CD14-positive monocyte (primary cell): ENCODE measurements around the gene CHAC2. TPM values are rescaled to one million over a fixed set of nuclear protein-coding genes. Genes with fewer than 3 reads are reported as not detected.

Source experiments
- DNase-seq, 3 donors: peaks; one replicate each; pipeline ENCODE4 v3.0.0-alpha.2; 2011 to 2022
- H2AFZ ChIP-seq: 2 replicates; pipeline ENCODE4 v1.6.0; 2012; ENCODE audit warnings: mild to moderate bottlenecking, low read depth, low read length, inconsistent platforms; ENCODE audit not compliant: insufficient read depth, poor library complexity, severe bottlenecking
- H3K27ac ChIP-seq, 2 donors: 1 replicate in 1 of 2; 2 replicates in 1 of 2; pipeline ENCODE4 v1.5.1; 2012 to 2013; ENCODE audit warnings: low read length in 2 of 2, control low read depth in 1 of 2, inconsistent platforms in 1 of 2, low read depth in 1 of 2, mild to moderate bottlenecking in 1 of 2
- H3K27me3 ChIP-seq, 2 donors: one replicate each; pipeline versions ENCODE4 v1.6.0 to v1.6.1; 2011 to 2013; ENCODE audit warnings: low read length in 2 of 2; ENCODE audit not compliant: control insufficient read depth in 2 of 2, insufficient read depth in 2 of 2
- H3K36me3 ChIP-seq, 2 donors: replicated peaks in 1 of 2; 1 replicate in 1 of 2; 2 replicates in 1 of 2; pipeline versions ENCODE4 v1.5.1 to v1.6.1; 2012 to 2013; ENCODE audit warnings: low read length in 2 of 2, control low read depth in 1 of 2, inconsistent platforms in 1 of 2, mild to moderate bottlenecking in 1 of 2; ENCODE audit not compliant: insufficient read depth in 2 of 2, control insufficient read depth in 1 of 2
- H3K4me1 ChIP-seq, 2 donors: 1 replicate in 1 of 2; 2 replicates in 1 of 2; pipeline versions ENCODE4 v1.5.1 to v1.6.1; 2012 to 2013; ENCODE audit warnings: low read length in 2 of 2, control low read depth in 1 of 2, inconsistent platforms in 1 of 2, mild to moderate bottlenecking in 1 of 2, moderate library complexity in 1 of 2; ENCODE audit not compliant: insufficient read depth in 2 of 2, control insufficient read depth in 1 of 2
- H3K4me2 ChIP-seq: replicated peaks from 2 replicates; pipeline ENCODE3; 2012; ENCODE audit warnings: low read length, moderate library complexity, mild to moderate bottlenecking; ENCODE audit not compliant: poor library complexity, severe bottlenecking; ENCODE audit errors: extremely low read depth
- H3K4me3 ChIP-seq, 3 experiments: fragments of 200-600 bp in 1 of 3; sonication (generic) in 1 of 3; replicated peaks in 1 of 3; 1 replicate in 2 of 3; 2 replicates in 1 of 3; pipeline ENCODE4 v1.5.1; 2011 to 2013; ENCODE audit warnings: low read length in 3 of 3, mild to moderate bottlenecking in 3 of 3, control low read depth in 2 of 3, low read depth in 2 of 3, inconsistent platforms in 1 of 3, moderate library complexity in 1 of 3
- H3K79me2 ChIP-seq: 2 replicates; pipeline ENCODE4 v1.6.0; 2012; ENCODE audit warnings: mild to moderate bottlenecking, control low read depth, inconsistent platforms, low read length, moderate library complexity; ENCODE audit not compliant: insufficient read depth
- H3K9ac ChIP-seq: 2 replicates; pipeline ENCODE4 v1.6.0; 2017; ENCODE audit warnings: low read length, mild to moderate bottlenecking; ENCODE audit not compliant: insufficient read depth, poor library complexity, severe bottlenecking
- H3K9me3 ChIP-seq, 2 donors: replicated peaks in 1 of 2; 1 replicate in 1 of 2; 2 replicates in 1 of 2; pipeline versions ENCODE4 v1.5.1 to v1.6.1; 2012 to 2013; ENCODE audit warnings: low read length in 2 of 2, control low read depth in 1 of 2; ENCODE audit not compliant: control insufficient read depth in 1 of 2, insufficient read depth in 1 of 2
- H4K20me1 ChIP-seq: 2 replicates; pipeline ENCODE4 v1.6.0; 2012; ENCODE audit warnings: mild to moderate bottlenecking, low read length, control low read depth, moderate library complexity; ENCODE audit not compliant: insufficient read depth
- H3K27ac Mint-ChIP-seq, 7 donors: one replicate each; pipeline ENCODE4 v1.8.0; 2020; ENCODE audit warnings: mild to moderate bottlenecking in 7 of 7, mixed read lengths in 7 of 7, moderate library complexity in 6 of 7, inconsistent platforms in 2 of 7
- H3K27me3 Mint-ChIP-seq, 3 donors: one replicate each; pipeline ENCODE4 v1.8.0; 2021 to 2022; ENCODE audit warnings: low read depth in 3 of 3, mild to moderate bottlenecking in 3 of 3, mixed read lengths in 3 of 3, moderate library complexity in 3 of 3, inconsistent platforms in 1 of 3
- H3K36me3 Mint-ChIP-seq, 2 donors: one replicate each; pipeline ENCODE4 v1.8.0; 2020; ENCODE audit warnings: mixed read lengths in 2 of 2, inconsistent platforms in 1 of 2, mild to moderate bottlenecking in 1 of 2
- H3K4me1 Mint-ChIP-seq: one replicate; pipeline ENCODE4 v1.8.0; 2020; ENCODE audit warnings: mild to moderate bottlenecking, mixed read lengths
- H3K4me3 Mint-ChIP-seq, 2 donors: one replicate each; pipeline ENCODE4 v1.8.0; 2020; ENCODE audit warnings: mild to moderate bottlenecking in 2 of 2, mixed read lengths in 2 of 2, moderate library complexity in 1 of 2
- H3K9me3 Mint-ChIP-seq, 7 donors: one replicate each; pipeline ENCODE4 v1.8.0; 2020 to 2022; ENCODE audit warnings: mixed read lengths in 7 of 7, mild to moderate bottlenecking in 6 of 7, moderate library complexity in 6 of 7, inconsistent platforms in 2 of 7
- WGBS: methylation state at CpG from one replicate; pipeline ENCODE4 v1.1.5; 2013; ENCODE audit warnings: missing lambda C conversion rate; ENCODE audit not compliant: insufficient coverage; 5-methylcytosine and 5-hydroxymethylcytosine counted together
- intact Hi-C, 2 donors: fragments of 100-400 bp; cut with micrococcal nuclease; formaldehyde crosslinking; loops; one replicate each; pipeline versions ENCODE4 v1.15.0 to v1.15.1; 2023
- polyA plus RNA-seq, 3 donors: library from polyadenylated mRNA; depleted of rRNA in 1 of 3; unstranded in 2 of 3; stranded (reverse) in 1 of 3; fragments of 300-500 nt in 2 of 3; fragments of >200 nt in 1 of 3; fragmentation: Illumina TruSeq in 2 of 3; gene quantifications; 1 replicate in 2 of 3; 2 replicates in 1 of 3; pipeline ENCODE4 v1.2.3, GENCODE V29; 2012 to 2021
- TF ChIP-seq, protein P1 (sequence below): fragments of 200-600 bp; IDR thresholded peaks from one replicate; pipeline ENCODE4 v1.8.0; 2022; ENCODE audit warnings: antibody characterized with exemption, mild to moderate bottlenecking

CHAC2 gene
- polyA plus RNA-seq, 3 donors, result 0.07 to 0.40 (median 0.20) TPM

DNA sequence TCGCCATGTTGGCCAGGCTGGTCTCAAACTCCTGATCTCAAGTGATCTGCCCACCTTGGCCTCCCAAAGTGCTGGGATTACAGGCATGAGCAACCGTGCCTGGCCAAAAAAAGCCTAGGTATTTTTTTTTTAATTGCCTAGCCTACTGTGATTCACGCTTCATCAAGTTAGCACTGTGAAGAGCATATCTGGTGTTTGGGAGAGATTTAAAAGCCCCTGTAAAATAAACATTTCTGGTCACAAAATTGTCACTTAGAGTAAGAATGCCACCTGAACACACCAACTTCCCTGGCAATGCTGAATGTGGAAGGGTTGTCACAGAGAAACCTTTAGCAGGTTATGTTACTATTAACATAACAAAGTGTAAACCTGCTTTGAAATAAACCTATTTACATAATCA lies 39.7 kb upstream of the CHAC2 start:
- TF ChIP-seq, protein P1, sequence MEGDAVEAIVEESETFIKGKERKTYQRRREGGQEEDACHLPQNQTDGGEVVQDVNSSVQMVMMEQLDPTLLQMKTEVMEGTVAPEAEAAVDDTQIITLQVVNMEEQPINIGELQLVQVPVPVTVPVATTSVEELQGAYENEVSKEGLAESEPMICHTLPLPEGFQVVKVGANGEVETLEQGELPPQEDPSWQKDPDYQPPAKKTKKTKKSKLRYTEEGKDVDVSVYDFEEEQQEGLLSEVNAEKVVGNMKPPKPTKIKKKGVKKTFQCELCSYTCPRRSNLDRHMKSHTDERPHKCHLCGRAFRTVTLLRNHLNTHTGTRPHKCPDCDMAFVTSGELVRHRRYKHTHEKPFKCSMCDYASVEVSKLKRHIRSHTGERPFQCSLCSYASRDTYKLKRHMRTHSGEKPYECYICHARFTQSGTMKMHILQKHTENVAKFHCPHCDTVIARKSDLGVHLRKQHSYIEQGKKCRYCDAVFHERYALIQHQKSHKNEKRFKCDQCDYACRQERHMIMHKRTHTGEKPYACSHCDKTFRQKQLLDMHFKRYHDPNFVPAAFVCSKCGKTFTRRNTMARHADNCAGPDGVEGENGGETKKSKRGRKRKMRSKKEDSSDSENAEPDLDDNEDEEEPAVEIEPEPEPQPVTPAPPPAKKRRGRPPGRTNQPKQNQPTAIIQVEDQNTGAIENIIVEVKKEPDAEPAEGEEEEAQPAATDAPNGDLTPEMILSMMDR, result no peak
- no CpG with 5 or more reads among the region's 3 CpGs for WGBS
- Histone ChIP-seq H3K4me2 (no peak overlapping the region), H3K36me3 (peaks cover 11 to 43% of the 10 kb centered on the region in 2 donors), H3K9me3 (no peaks in the 10 kb centered on the region), H3K79me2 (no peaks in the 10 kb centered on the region), H3K9ac (no peak overlapping the region), H2AFZ (no peak overlapping the region), H3K27me3 (no peaks in the 10 kb centered on the region), H4K20me1 (no peaks in the 10 kb centered on the region), H3K4me1 (no peaks in the 10 kb centered on the region), H3K4me3 (no peak overlapping the region), H3K27ac (no peak overlapping the region)
- peaks cover 0 to 5% (median 0%) of the 10 kb centered on the region in 7 donors for H3K9me3 Mint-ChIP-seq
- peaks cover 33 to 55% of the 10 kb centered on the region in 2 donors for H3K36me3 Mint-ChIP-seq
- H3K27me3 Mint-ChIP-seq, result no peaks in the 10 kb centered on the region
- H3K4me3 Mint-ChIP-seq, result no peak overlapping the region
- no peak for DNase-seq
- no peak overlapping the region for H3K27ac Mint-ChIP-seq
- intact Hi-C loops, result no loop called here
- peaks cover 5% of the 10 kb centered on the region for H3K4me1 Mint-ChIP-seq

DNA sequence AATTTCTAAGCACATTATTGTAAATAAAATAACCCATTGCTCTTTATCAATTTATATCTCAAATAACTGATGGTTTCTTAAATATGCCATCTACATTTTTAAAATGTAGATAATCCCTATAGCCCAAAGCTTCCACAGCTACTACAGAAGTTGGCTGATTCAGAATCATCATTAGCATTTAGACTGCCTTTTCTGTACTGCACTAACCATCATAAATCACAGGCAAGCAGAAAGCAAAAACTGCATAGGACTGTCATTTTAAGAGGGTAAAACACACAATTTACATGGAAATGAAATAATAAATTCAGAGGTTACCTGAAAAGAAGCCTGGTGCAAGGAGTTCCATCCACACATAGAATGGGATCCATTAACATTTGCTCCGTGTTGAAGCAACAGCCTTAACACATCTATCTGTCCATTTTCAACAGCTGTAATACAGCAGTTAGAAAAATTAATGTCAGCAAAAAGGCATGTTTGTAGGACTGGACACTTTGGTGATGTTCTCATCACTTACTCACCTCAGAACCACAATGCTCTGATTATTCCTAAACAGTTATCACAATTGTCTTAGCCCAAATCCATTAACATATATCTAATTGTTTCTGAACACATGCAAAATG lies 38.4 kb upstream of the CHAC2 start:
- no peak for DNase-seq
- Mint-ChIP-seq H3K4me1 (peaks cover 5% of the 10 kb centered on the region), H3K36me3 (peaks cover 43 to 65% of the 10 kb centered on the region in 2 donors), H3K4me3 (no peak overlapping the region), H3K27me3 (no peaks in the 10 kb centered on the region), H3K27ac (no peak overlapping the region), H3K9me3 (peaks cover 0 to 7% (median 0%) of the 10 kb centered on the region in 7 donors)
- H4K20me1 ChIP-seq, result no peaks in the 10 kb centered on the region
- peaks cover 11 to 56% of the 10 kb centered on the region in 2 donors for H3K36me3 ChIP-seq
- no peak overlapping the region for H3K4me2 ChIP-seq
- H3K9me3 ChIP-seq, result no peaks in the 10 kb centered on the region
- no peak overlapping the region for H2AFZ ChIP-seq
- no peaks in the 10 kb centered on the region for H3K4me1 ChIP-seq
- H3K79me2 ChIP-seq, result no peaks in the 10 kb centered on the region
- no peak overlapping the region for H3K9ac ChIP-seq
- no peak overlapping the region for H3K27ac ChIP-seq
- WGBS, result no CpG with 5 or more reads among the region's 1 CpG
- no peaks in the 10 kb centered on the region for H3K27me3 ChIP-seq
- no peak overlapping the region for H3K4me3 ChIP-seq
- TF ChIP-seq, protein P1, result no peak
- intact Hi-C loops, result no loop called here
